Keratinocyte (primary cell): ENCODE results near the gene GLS.

Experiments
- CTCF ChIP-seq, 3 experiments: IDR thresholded peaks in 1 of 3; conservative IDR thresholded peaks in 1 of 3; optimal IDR thresholded peaks in 1 of 3; 2 replicates in 2 of 3; 3 replicates in 1 of 3; pipeline versions ENCODE3 to v1.5.1; 2011; ENCODE audit warnings: low read length in 3 of 3, mild to moderate bottlenecking in 3 of 3, moderate library complexity in 2 of 3, control low read depth in 1 of 3, inconsistent platforms in 1 of 3; ENCODE audit not compliant: insufficient read depth in 2 of 3; ENCODE audit errors: extremely low read depth in 1 of 3
- EZH2 ChIP-seq: IDR thresholded peaks from one replicate; pipeline ENCODE4 v1.6.1; 2012; ENCODE audit warnings: inconsistent platforms, mild to moderate bottlenecking, low read length, moderate library complexity

GRCh38 chr2:190973726-190974628 is 93.4 kb downstream of the GLS start:
- TF ChIP-seq CTCF (optimal IDR thresholded peaks at IDR 0.05 in 1 of 3, IDR thresholded peaks at IDR 0.05 in 1 of 3, conservative IDR thresholded peaks at IDR 0.05 in 1 of 3; ENCODE audit: extremely low read depth in 1 of 3, insufficient read depth in 2 of 3, low read length in 3 of 3) (no peak), EZH2 (no peak)
